IMR-90 (cell line): ENCODE results near the gene PLA2G4A. TPM values are rescaled to one million over a fixed set of nuclear protein-coding genes. Genes with fewer than 3 reads are reported as not detected.

Experiments used
- ATAC-seq: fragments of 200-7000 bp; cut with Tn5 transposase; 2 replicates; pipeline ENCODE4 v1.9.1; 2020; ENCODE audit warnings: low read depth, mild to moderate bottlenecking, moderate library complexity
- BruUV-seq: library from RNA; stranded (reverse); fragments of 400-500 nt; replicated peaks from 2 replicates; lab custom pipeline; 2021; lab: Mats Ljungman, UMichigan
- CTCF ChIA-PET: fragments of 300-600 bp; formaldehyde crosslinking; extraction: SDS; loops from one replicate; lab custom pipeline; 2021; ENCODE audit warnings: antibody characterized with exemption; lab: Yijun Ruan, JAX
- POLR2A ChIA-PET: fragments of 300-600 bp; sonication (Branson Sonifier 250); formaldehyde crosslinking; loops from one replicate; lab custom pipeline; 2022; ENCODE audit warnings: antibody characterized with exemption; ENCODE audit not compliant: unreplicated experiment; lab: Charles Lee
- DNase-seq: peaks from one replicate; pipeline ENCODE4 v3.0.0; 2013
- H2AFZ ChIP-seq: replicated peaks from 2 replicates; pipeline ENCODE3; 2013; ENCODE audit warnings: low read length, mild to moderate bottlenecking; ENCODE audit not compliant: poor library complexity
- H2AK5ac ChIP-seq: 2 replicates; pipeline ENCODE4 v1.6.1; 2013; ENCODE audit warnings: low read depth, low read length, inconsistent platforms
- H2AK9ac ChIP-seq: replicated peaks from 2 replicates; pipeline ENCODE3; 2013; ENCODE audit warnings: mild to moderate bottlenecking, low read depth, low read length, moderate library complexity; ENCODE audit not compliant: poor library complexity
- H2BK120ac ChIP-seq: 2 replicates; pipeline ENCODE4 v1.6.1; 2013; ENCODE audit warnings: low read depth, low read length, inconsistent platforms
- H2BK15ac ChIP-seq: 3 replicates; pipeline ENCODE4 v1.6.1; 2013; ENCODE audit warnings: low read depth, low read length, inconsistent platforms
- H2BK20ac ChIP-seq: 2 replicates; pipeline ENCODE4 v1.6.1; 2013; ENCODE audit warnings: low read depth, mild to moderate bottlenecking, inconsistent platforms, low read length, moderate library complexity
- H2BK5ac ChIP-seq: 2 replicates; pipeline ENCODE4 v1.6.1; 2013; ENCODE audit warnings: mild to moderate bottlenecking, low read depth, low read length, inconsistent platforms; ENCODE audit not compliant: poor library complexity, severe bottlenecking
- H3K14ac ChIP-seq: replicated peaks from 2 replicates; pipeline ENCODE4 v1.6.1; 2013; ENCODE audit warnings: low read depth, low read length, inconsistent platforms
- H3K18ac ChIP-seq: 2 replicates; pipeline ENCODE4 v1.6.1; 2013; ENCODE audit warnings: low read depth, low read length, control low read depth
- H3K23ac ChIP-seq: 2 replicates; pipeline ENCODE4 v1.6.1; 2013; ENCODE audit warnings: low read depth, low read length, inconsistent platforms
- H3K27ac ChIP-seq: 2 replicates; pipeline ENCODE4 v1.5.1; 2013; ENCODE audit warnings: mild to moderate bottlenecking, control low read depth, low read length; ENCODE audit not compliant: insufficient read depth
- H3K27me3 ChIP-seq: 2 replicates; pipeline ENCODE4 v1.6.1; 2013; ENCODE audit warnings: low read length; ENCODE audit not compliant: control insufficient read depth, insufficient read depth
- H3K36me3 ChIP-seq: 2 replicates; pipeline ENCODE4 v1.6.1; 2013; ENCODE audit warnings: low read length, mixed read lengths; ENCODE audit not compliant: control insufficient read depth, insufficient read depth
- H3K4ac ChIP-seq: 2 replicates; pipeline ENCODE4 v1.6.1; 2013; ENCODE audit warnings: low read depth, low read length, inconsistent platforms
- H3K4me1 ChIP-seq: 2 replicates; pipeline ENCODE4 v1.6.1; 2013; ENCODE audit warnings: low read length, mixed read lengths; ENCODE audit not compliant: control insufficient read depth, insufficient read depth
- H3K4me2 ChIP-seq: 2 replicates; pipeline ENCODE4 v1.6.1; 2013; ENCODE audit warnings: low read depth, mild to moderate bottlenecking, control low read depth, low read length, moderate library complexity
- H3K4me3 ChIP-seq: 2 replicates; pipeline ENCODE4 v1.5.1; 2013; ENCODE audit warnings: low read depth, mild to moderate bottlenecking, control low read depth, low read length, moderate library complexity; ENCODE audit not compliant: insufficient read depth
- H3K56ac ChIP-seq: 2 replicates; pipeline ENCODE4 v1.6.1; 2013; ENCODE audit warnings: low read length, inconsistent platforms; ENCODE audit not compliant: insufficient read depth; ENCODE audit errors: extremely low read depth
- H3K79me1 ChIP-seq, 2 experiments: 2 replicates each; pipeline ENCODE4 v1.6.1; 2013; ENCODE audit warnings: low read length in 2 of 2, inconsistent platforms in 1 of 2, low read depth in 1 of 2
- H3K9ac ChIP-seq: 2 replicates; pipeline ENCODE4 v1.6.1; 2013; ENCODE audit warnings: low read depth, low read length, control low read depth
- H3K9me1 ChIP-seq: 2 replicates; pipeline ENCODE4 v1.6.1; 2013; ENCODE audit warnings: low read length, inconsistent platforms; ENCODE audit not compliant: insufficient read depth
- H3K9me3 ChIP-seq: 2 replicates; pipeline ENCODE4 v1.6.1; 2013; ENCODE audit warnings: low read length; ENCODE audit not compliant: control insufficient read depth, insufficient read depth
- H4K20me1 ChIP-seq: 2 replicates; pipeline ENCODE4 v1.6.1; 2013; ENCODE audit warnings: low read length, inconsistent platforms; ENCODE audit not compliant: insufficient read depth
- H4K5ac ChIP-seq: 2 replicates; pipeline ENCODE4 v1.6.1; 2013; ENCODE audit warnings: mild to moderate bottlenecking, low read depth, low read length, control low read depth
- H4K8ac ChIP-seq, 2 experiments: 2 replicates each; pipeline ENCODE4 v1.6.1; 2013; ENCODE audit warnings: low read depth in 2 of 2, low read length in 2 of 2, control low read depth in 1 of 2, inconsistent platforms in 1 of 2
- H4K91ac ChIP-seq: 2 replicates; pipeline ENCODE4 v1.6.1; 2013; ENCODE audit warnings: low read depth, low read length, inconsistent platforms; ENCODE audit not compliant: insufficient read depth
- BHLHE40 ChIP-seq: fragments of 150-350 bp; IDR thresholded peaks from 2 replicates; pipeline ENCODE4 v1.6.1; 2016; ENCODE audit warnings: mild to moderate bottlenecking, low read depth, low read length
- CHD1 ChIP-seq: IDR thresholded peaks from 2 replicates; pipeline ENCODE4 v1.6.1; 2012; ENCODE audit warnings: low read depth, low read length, improper control_type of control experiment
- FOS ChIP-seq: fragments of 150-350 bp; IDR thresholded peaks from 2 replicates; pipeline ENCODE4 v1.6.1; 2016; ENCODE audit warnings: low read depth, low read length
- MAFK ChIP-seq: IDR thresholded peaks from 2 replicates; pipeline ENCODE4 v1.6.1; 2012; ENCODE audit warnings: low read depth, low read length, improper control_type of control experiment
- NFE2L2 ChIP-seq: fragments of 150-350 bp; IDR thresholded peaks from 2 replicates; pipeline ENCODE4 v1.6.1; 2016; ENCODE audit warnings: low read depth, mild to moderate bottlenecking, low read length
- POLR2A ChIP-seq: IDR thresholded peaks from 2 replicates; pipeline ENCODE4 v1.6.1; 2012; ENCODE audit warnings: mild to moderate bottlenecking, low read depth, low read length
- RFX5 ChIP-seq: IDR thresholded peaks from 2 replicates; pipeline ENCODE4 v1.8.0; 2012; ENCODE audit warnings: low read depth, mild to moderate bottlenecking, low read length, moderate library complexity
- WGBS, 2 experiments: methylation state at CpG; one replicate each; pipeline versions ENCODE4 v1.1.5 to v1.1.7; 2013; ENCODE audit warnings: missing lambda C conversion rate in 2 of 2; ENCODE audit not compliant: insufficient read length in 1 of 2; ENCODE audit errors: extremely low coverage in 2 of 2; 5-methylcytosine and 5-hydroxymethylcytosine counted together
- dilution Hi-C: fragments of 300-500 bp; cut with HindIII; formaldehyde crosslinking; loops from one replicate; pipeline ENCODE4 v1.14.3; 2018; ENCODE audit warnings: low sequenced_read_pairs; ENCODE audit not compliant: unreplicated experiment
- in situ Hi-C: fragments of 300-500 bp; cut with MboI; formaldehyde crosslinking; loops from 3 replicates; pipeline ENCODE4 v1.14.3; 2019; ENCODE audit warnings: low sequenced_read_pairs, inconsistent platforms, mixed read lengths
- intact Hi-C: fragments of 100-400 bp; cut with micrococcal nuclease; formaldehyde crosslinking; loops from 2 replicates; pipeline ENCODE4 v1.10.0; 2022
- polyA plus RNA-seq, 3 experiments: library from polyadenylated mRNA; depleted of rRNA; stranded (reverse); fragments of >200 nt; gene quantifications; 2 replicates each; pipeline ENCODE4 v1.2.3, GENCODE V29; 2012; ENCODE audit warnings: low replicate concordance in 1 of 3
- total RNA-seq: library from RNA; depleted of rRNA; stranded (reverse); fragments of >200 nt; gene quantifications from 2 replicates; pipeline ENCODE4 v1.2.3, GENCODE V29; 2012
- TF ChIP-seq, protein P1 (sequence below): conservative IDR thresholded peaks from 2 replicates; pipeline ENCODE4 v1.5.1; 2012; ENCODE audit warnings: mild to moderate bottlenecking, low read depth, low read length, improper control_type of control experiment
- TF ChIP-seq, protein P2 (sequence below): fragments of 150-350 bp; IDR thresholded peaks from 2 replicates; pipeline ENCODE4 v1.6.1; 2016; ENCODE audit warnings: low read depth, mild to moderate bottlenecking, low read length, moderate library complexity, borderline replicate concordance

The PLA2G4A gene
- total and polyA plus RNA-seq, 2 of the 4 experiments (the other 2 are of a cell fraction) = 1.6 to 3.8 TPM

DNA sequence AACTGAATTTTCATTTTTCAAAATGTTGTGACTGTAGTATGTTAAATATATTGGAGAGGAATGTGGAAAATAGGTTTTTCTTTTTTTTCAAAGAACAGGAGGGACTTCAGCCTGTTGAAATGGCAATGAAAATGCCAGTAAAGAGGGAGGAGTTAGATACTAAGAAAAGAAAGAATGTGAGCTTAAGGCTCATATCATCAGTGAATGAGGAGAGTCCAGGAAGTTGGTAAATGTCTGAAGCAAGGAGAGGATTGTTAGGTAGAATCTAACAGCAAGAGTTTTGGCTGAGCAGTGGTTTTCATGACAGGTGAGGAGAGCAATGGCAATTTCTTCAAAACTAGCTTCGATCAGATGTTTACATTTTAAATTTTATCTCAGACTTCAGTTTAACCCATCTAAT is 43.0 kb downstream of the PLA2G4A start:
- no peak overlapping the region for H2AK5ac ChIP-seq
- no peak overlapping the region for H3K4me3 ChIP-seq
- H2BK15ac ChIP-seq = no peak overlapping the region
- no peaks in the 10 kb centered on the region for H3K27me3 ChIP-seq
- TF ChIP-seq NFE2L2 (no peak), RFX5 (no peak), BHLHE40 (no peak), POLR2A (no peak), FOS (no peak), CHD1 (no peak), MAFK (no peak)
- TF ChIP-seq, protein P1, sequence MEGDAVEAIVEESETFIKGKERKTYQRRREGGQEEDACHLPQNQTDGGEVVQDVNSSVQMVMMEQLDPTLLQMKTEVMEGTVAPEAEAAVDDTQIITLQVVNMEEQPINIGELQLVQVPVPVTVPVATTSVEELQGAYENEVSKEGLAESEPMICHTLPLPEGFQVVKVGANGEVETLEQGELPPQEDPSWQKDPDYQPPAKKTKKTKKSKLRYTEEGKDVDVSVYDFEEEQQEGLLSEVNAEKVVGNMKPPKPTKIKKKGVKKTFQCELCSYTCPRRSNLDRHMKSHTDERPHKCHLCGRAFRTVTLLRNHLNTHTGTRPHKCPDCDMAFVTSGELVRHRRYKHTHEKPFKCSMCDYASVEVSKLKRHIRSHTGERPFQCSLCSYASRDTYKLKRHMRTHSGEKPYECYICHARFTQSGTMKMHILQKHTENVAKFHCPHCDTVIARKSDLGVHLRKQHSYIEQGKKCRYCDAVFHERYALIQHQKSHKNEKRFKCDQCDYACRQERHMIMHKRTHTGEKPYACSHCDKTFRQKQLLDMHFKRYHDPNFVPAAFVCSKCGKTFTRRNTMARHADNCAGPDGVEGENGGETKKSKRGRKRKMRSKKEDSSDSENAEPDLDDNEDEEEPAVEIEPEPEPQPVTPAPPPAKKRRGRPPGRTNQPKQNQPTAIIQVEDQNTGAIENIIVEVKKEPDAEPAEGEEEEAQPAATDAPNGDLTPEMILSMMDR = no peak
- TF ChIP-seq, protein P2, sequence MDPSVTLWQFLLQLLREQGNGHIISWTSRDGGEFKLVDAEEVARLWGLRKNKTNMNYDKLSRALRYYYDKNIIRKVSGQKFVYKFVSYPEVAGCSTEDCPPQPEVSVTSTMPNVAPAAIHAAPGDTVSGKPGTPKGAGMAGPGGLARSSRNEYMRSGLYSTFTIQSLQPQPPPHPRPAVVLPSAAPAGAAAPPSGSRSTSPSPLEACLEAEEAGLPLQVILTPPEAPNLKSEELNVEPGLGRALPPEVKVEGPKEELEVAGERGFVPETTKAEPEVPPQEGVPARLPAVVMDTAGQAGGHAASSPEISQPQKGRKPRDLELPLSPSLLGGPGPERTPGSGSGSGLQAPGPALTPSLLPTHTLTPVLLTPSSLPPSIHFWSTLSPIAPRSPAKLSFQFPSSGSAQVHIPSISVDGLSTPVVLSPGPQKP = no peak
- BruUV-seq = no TSS peak
- H3K9me3 ChIP-seq = no peaks in the 10 kb centered on the region
- no peak overlapping the region for H3K56ac ChIP-seq
- in situ Hi-C loops = no loop called here
- no peak overlapping the region for H4K5ac ChIP-seq
- H3K9ac ChIP-seq = no peak overlapping the region
- H3K27ac ChIP-seq = no peak overlapping the region
- no peak overlapping the region for H3K23ac ChIP-seq
- H3K79me1 ChIP-seq = no peaks in the 10 kb centered on the region
- CTCF ChIA-PET = no interaction called here
- H3K9me1 ChIP-seq = no peaks in the 10 kb centered on the region
- H4K20me1 ChIP-seq = no peaks in the 10 kb centered on the region
- no peak overlapping the region for H3K14ac ChIP-seq
- H4K8ac ChIP-seq = no peak overlapping the region
- H3K4me1 ChIP-seq = no peaks in the 10 kb centered on the region
- H3K36me3 ChIP-seq = no peaks in the 10 kb centered on the region
- H3K4ac ChIP-seq = no peak overlapping the region
- DNase-seq (no peak), ATAC-seq (no peak)
- H2BK5ac ChIP-seq = no peak overlapping the region
- dilution Hi-C loops = no loop called here
- no peak overlapping the region for H2AK9ac ChIP-seq
- no peak overlapping the region for H2AFZ ChIP-seq
- no peak overlapping the region for H4K91ac ChIP-seq
- POLR2A ChIA-PET = no interaction called here
- H2BK120ac ChIP-seq = no peak overlapping the region
- no peak overlapping the region for H2BK20ac ChIP-seq
- no peak overlapping the region for H3K4me2 ChIP-seq
- WGBS, 2 experiments = no CpG with 5 or more reads among the region's 1 CpG
- intact Hi-C loops = no loop called here
- no peak overlapping the region for H3K18ac ChIP-seq
